HuH-7 (cell line): ENCODE measurements around the gene REM2.
A peak's percentile ranks its signal among the peaks of the same experiment; 100 is the strongest.

Source experiments
- DNase-seq: peaks from one replicate; pipeline ENCODE4 v3.0.0; 2011; ENCODE audit warnings: low spot score

The REM2 gene

DNA sequence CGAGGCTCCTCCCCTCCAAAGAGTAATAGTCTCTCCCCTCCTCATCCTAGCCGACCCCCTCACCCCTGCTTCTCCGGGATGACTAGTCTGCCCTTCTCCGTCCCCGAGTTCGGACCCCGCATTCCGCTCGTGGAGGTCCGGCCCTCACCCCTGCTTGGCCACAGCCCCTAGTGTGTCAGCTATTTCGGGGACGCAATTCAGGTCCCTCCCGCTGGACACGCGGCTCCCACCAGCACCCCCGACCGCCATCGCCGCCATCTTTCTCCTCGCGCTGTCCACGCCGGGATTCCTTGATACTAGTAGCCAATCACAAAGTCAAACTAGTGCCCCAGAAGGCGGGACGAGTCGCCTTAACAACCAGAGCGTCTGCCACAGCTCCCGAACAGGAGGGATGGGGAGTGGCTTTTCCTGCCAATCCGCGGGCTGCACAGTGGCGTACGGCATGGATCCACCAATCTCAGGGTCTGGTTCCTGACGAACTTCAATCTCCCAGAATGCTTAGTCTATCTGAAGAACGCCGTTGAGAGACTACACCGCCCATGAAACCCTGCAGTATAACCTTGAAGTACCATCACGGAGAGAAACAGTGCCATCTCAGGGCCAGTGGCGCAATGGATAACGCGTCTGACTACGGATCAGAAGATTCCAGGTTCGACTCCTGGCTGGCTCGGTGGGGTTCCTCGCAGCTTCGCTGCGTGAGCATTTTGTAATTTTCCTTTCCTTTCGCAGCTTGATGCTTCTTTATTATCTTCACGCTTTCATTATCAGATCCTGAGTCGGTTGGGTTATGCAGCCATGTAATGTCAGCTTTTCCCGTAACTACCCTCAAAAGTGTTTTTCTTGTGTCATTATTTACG, 46.3 kb downstream of the REM2 start, which contains the start of gene PRMT5:
PRMT5 (minus strand) TSS at position 273 of the 857 bp plus-strand sequence; CDS start at position 258, 15 bp downstream.
- DNase-seq = peak; percentile 93

DNA sequence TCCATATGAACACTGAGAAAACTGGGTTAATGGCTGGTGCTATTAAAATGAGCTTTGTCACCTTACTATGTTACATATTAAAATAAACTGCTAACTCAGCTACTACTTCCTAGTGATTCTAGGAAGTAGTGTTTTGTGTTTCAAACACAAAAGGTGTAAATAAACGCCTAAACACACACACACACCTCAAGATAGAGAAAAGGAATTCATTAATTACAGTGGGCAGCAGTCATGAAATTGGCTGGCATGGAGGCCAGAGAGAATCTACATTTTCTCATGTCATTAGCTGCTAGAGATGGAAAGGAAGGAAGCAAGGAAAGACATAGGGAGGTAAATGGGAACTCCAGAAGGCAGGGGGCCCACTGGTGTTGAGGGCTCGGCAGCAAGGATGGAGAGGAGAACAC, 46.9 kb downstream of the REM2 start:
- DNase-seq = no peak

DNA sequence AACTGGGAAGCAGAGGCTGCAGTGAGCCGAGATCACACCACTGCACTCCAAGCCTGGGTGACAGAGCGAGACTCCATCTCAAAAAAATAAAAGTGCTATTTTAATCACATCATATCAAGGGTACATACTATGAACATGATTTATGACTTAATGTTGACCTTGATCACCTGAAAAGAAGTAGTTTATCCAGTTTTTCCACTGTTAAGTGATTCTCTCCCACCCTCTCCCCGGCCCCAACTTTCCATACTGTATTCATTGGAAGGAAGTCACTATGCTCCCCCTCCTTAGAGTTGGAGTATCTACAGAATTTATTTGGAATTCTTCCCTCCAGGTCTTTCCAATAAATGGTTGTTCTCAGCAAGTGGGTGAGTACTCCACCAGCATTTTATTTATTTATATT, 49.1 kb downstream of the REM2 start:
- no peak for DNase-seq

DNA sequence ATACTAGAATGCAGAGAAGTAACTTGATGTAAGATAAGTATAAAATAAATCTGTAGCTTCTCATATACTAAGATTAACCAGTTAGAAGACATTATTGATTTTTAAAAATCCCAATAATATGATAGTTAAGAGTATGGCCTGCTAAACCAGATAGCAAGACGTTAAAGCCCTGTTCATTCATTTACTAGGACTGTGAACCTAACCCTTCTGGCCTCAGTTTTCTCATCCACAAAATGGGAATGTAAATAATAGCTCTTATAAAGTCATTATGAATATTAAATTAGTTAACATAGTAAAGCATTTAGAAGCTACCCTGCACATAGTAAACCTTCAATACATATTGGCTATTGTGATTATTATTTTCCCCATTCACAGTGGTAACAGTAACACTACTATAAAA, 52.1 kb downstream of the REM2 start:
- no peak for DNase-seq
